WERI-Rb-1 (cell line): ENCODE measurements around the gene TKFC.

Experiments
- DNase-seq: peaks from one replicate; pipeline ENCODE4 v3.0.0-alpha.2; 2020
- H3K27ac ChIP-seq: fragments of 250-450 bp; sonication (Bioruptor Pico); 2 replicates; pipeline ENCODE4 v1.5.1; 2020; ENCODE audit warnings: mild to moderate bottlenecking, moderate library complexity
- H3K27me3 ChIP-seq: fragments of 250-450 bp; sonication (Bioruptor Pico); 2 replicates; pipeline ENCODE4 v1.5.1; 2021; ENCODE audit warnings: mild to moderate bottlenecking, low read depth, moderate library complexity; ENCODE audit not compliant: insufficient read depth, severe bottlenecking
- H3K36me3 ChIP-seq: fragments of 250-450 bp; sonication (Bioruptor Pico); 2 replicates; pipeline ENCODE4 v1.5.1; 2020; ENCODE audit warnings: mild to moderate bottlenecking, moderate library complexity
- H3K4me3 ChIP-seq: 2 replicates; pipeline ENCODE4 v1.5.1; 2011; ENCODE audit warnings: low read depth, mild to moderate bottlenecking, control low read depth, low read length
- H3K9me3 ChIP-seq: fragments of 250-450 bp; sonication (Bioruptor Pico); 2 replicates; pipeline ENCODE4 v1.5.1; 2021; ENCODE audit warnings: mild to moderate bottlenecking, moderate library complexity; ENCODE audit not compliant: severe bottlenecking
- CTCF ChIP-seq: IDR thresholded peaks from 2 replicates; pipeline ENCODE4 v1.5.1; 2011; ENCODE audit warnings: low read depth, mild to moderate bottlenecking, control low read depth, inconsistent platforms, low read length

TKFC gene

GRCh38 chr11:61298663-61299244 is 34.3 kb upstream of the TKFC start:
- no peaks in the 10 kb centered on the region for H3K9me3 ChIP-seq
- TF ChIP-seq CTCF = no peak
- H3K27ac ChIP-seq = no peak overlapping the region
- H3K4me3 ChIP-seq = no peak overlapping the region
- H3K27me3 ChIP-seq = no peaks in the 10 kb centered on the region
- DNase-seq = no peak
- H3K36me3 ChIP-seq = peaks cover 57% of the 10 kb centered on the region

GRCh38 chr11:61302550-61302949 is 30.5 kb upstream of the TKFC start:
- no peak for DNase-seq
- no peak for TF ChIP-seq CTCF
- Histone ChIP-seq H3K27me3 (no peaks in the 10 kb centered on the region), H3K36me3 (peaks cover 92% of the 10 kb centered on the region), H3K4me3 (no peak overlapping the region), H3K27ac (no peak overlapping the region), H3K9me3 (no peaks in the 10 kb centered on the region)

- Histone ChIP-seq H3K36me3 (peaks cover 95% of the 10 kb centered on the region), H3K27ac (no peak overlapping the region), H3K9me3 (no peaks in the 10 kb centered on the region), H3K27me3 (no peaks in the 10 kb centered on the region), H3K4me3 (no peak overlapping the region)
- no peak for TF ChIP-seq CTCF
- DNase-seq = no peak
Measured at GRCh38 chr11:61303725-61304124, 29.3 kb upstream of the TKFC start.

- H3K9me3 ChIP-seq = no peaks in the 10 kb centered on the region
- H3K4me3 ChIP-seq = no peak overlapping the region
- no peak for DNase-seq
- H3K36me3 ChIP-seq = peaks cover 95% of the 10 kb centered on the region
- H3K27ac ChIP-seq = no peak overlapping the region
- no peaks in the 10 kb centered on the region for H3K27me3 ChIP-seq
- no peak for TF ChIP-seq CTCF
Measured at GRCh38 chr11:61305417-61305816, 27.6 kb upstream of the TKFC start.

GRCh38 chr11:61306221-61306620 is 26.8 kb upstream of the TKFC start:
- Histone ChIP-seq H3K27me3 (no peaks in the 10 kb centered on the region), H3K4me3 (no peak overlapping the region), H3K27ac (no peak overlapping the region), H3K36me3 (peaks cover 95% of the 10 kb centered on the region), H3K9me3 (no peaks in the 10 kb centered on the region)
- no peak for DNase-seq
- no peak for TF ChIP-seq CTCF

- Histone ChIP-seq H3K27me3 (no peaks in the 10 kb centered on the region), H3K9me3 (no peaks in the 10 kb centered on the region), H3K27ac (no peak overlapping the region), H3K36me3 (peaks cover 94% of the 10 kb centered on the region), H3K4me3 (no peak overlapping the region)
- no peak for TF ChIP-seq CTCF
- DNase-seq = no peak
Measured at GRCh38 chr11:61307354-61307753, 25.7 kb upstream of the TKFC start.
